SKM-1 (cell line): ENCODE results near the gene TBC1D14.

ENCODE experiments used
- DNase-seq: peaks from one replicate; lab custom pipeline; 2025; ENCODE audit not compliant: unreplicated experiment; lab: John Stamatoyannopoulos, UW

TBC1D14 gene

GRCh38 chr4:6944301-6945051 is 34.9 kb downstream of the TBC1D14 start:
- DNase-seq = no peak

- DNase-seq = no peak
Observed at GRCh38 chr4:6945052-6945409, 35.4 kb downstream of the TBC1D14 start.

GRCh38 chr4:6946497-6946896 is 36.9 kb downstream of the TBC1D14 start:
- no peak for DNase-seq

GRCh38 chr4:6948134-6948460 is 38.5 kb downstream of the TBC1D14 start:
- DNase-seq = no peak

GRCh38 chr4:6951880-6952381 is 42.3 kb downstream of the TBC1D14 start:
- no peak for DNase-seq

GRCh38 chr4:6953751-6954380 is 44.2 kb downstream of the TBC1D14 start:
- no peak for DNase-seq

GRCh38 chr4:6955261-6955911 is 45.8 kb downstream of the TBC1D14 start:
- DNase-seq = no peak

- no peak for DNase-seq
Observed at GRCh38 chr4:6956087-6956433, 46.4 kb downstream of the TBC1D14 start.

- DNase-seq = no peak
Observed at GRCh38 chr4:6956434-6957147, 47.0 kb downstream of the TBC1D14 start.

GRCh38 chr4:6957148-6957520 is 47.5 kb downstream of the TBC1D14 start:
- no peak for DNase-seq

GRCh38 chr4:6957994-6958393 is 48.4 kb downstream of the TBC1D14 start:
- no peak for DNase-seq

- DNase-seq = no peak
Observed at GRCh38 chr4:6959261-6959660, 49.6 kb downstream of the TBC1D14 start.

- DNase-seq = no peak
Observed at GRCh38 chr4:6960154-6960553, 50.5 kb downstream of the TBC1D14 start.

- DNase-seq = no peak
Observed at GRCh38 chr4:6960628-6961412, 51.2 kb downstream of the TBC1D14 start.

- DNase-seq = no peak
Observed at GRCh38 chr4:6961496-6962210, 52.0 kb downstream of the TBC1D14 start.

GRCh38 chr4:6962211-6963041 is 52.8 kb downstream of the TBC1D14 start:
- DNase-seq = no peak

GRCh38 chr4:6963139-6963611 is 53.5 kb downstream of the TBC1D14 start:
- DNase-seq = no peak

GRCh38 chr4:6964858-6965257 is 55.2 kb downstream of the TBC1D14 start:
- DNase-seq = no peak

- no peak for DNase-seq
Observed at GRCh38 chr4:6965329-6965728, 55.7 kb downstream of the TBC1D14 start.
